Thyroid gland (tissue), 4 donors: ENCODE results near the gene CFDP1.

Source experiments
- CTCF ChIP-seq, 6 experiments: fragments of 200-600 bp in 3 of 6; fragments of 450-650 bp in 3 of 6; sonication (generic) in 3 of 6; IDR thresholded peaks; one replicate each; pipeline ENCODE4 v1.5.1; 2016 to 2019; ENCODE audit warnings: antibody characterized with exemption in 6 of 6, mild to moderate bottlenecking in 2 of 6, inconsistent platforms in 1 of 6, moderate library complexity in 1 of 6
- POLR2A ChIP-seq, 2 donors: fragments of 450-650 bp; IDR thresholded peaks; one replicate each; pipeline ENCODE4 v1.6.1; 2017; ENCODE audit warnings: antibody characterized with exemption in 2 of 2, mild to moderate bottlenecking in 2 of 2, moderate library complexity in 1 of 2

- TF ChIP-seq POLR2A (IDR thresholded peaks at IDR 0.05) (no peak), CTCF (IDR thresholded peaks at IDR 0.05) (no peak)
These were observed 69.0 kb downstream of the CFDP1 start for GRCh38 chr16:75364286-75364791.
